Inferior parietal cortex (tissue), 1 donor: ENCODE measurements around the gene FFAR3.
"Not testable (repeated sequence)": the region's sequence is repeated elsewhere in the genome, so short reads cannot be mapped to it uniquely, and the experiment has no call there.

Experiments
- DNase-seq: peaks from one replicate; pipeline ENCODE4 v3.0.0-alpha.2; 2016; ENCODE audit errors: extremely low spot score

FFAR3 gene

GRCh38 chr19:35377656-35378055, 19.4 kb downstream of the FFAR3 start:
- DNase-seq, result no peak

- no peak for DNase-seq
Observed at GRCh38 chr19:35378356-35378755, 20.1 kb downstream of the FFAR3 start.

GRCh38 chr19:35379545-35379944, 21.3 kb downstream of the FFAR3 start:
- DNase-seq, result not testable (repeated sequence)

GRCh38 chr19:35379992-35380391, 21.7 kb downstream of the FFAR3 start:
- no peak for DNase-seq

GRCh38 chr19:35380450-35381124, 22.3 kb downstream of the FFAR3 start:
- DNase-seq, result no peak

- DNase-seq, result no peak
Observed at GRCh38 chr19:35381318-35381717, 23.1 kb downstream of the FFAR3 start.

- DNase-seq, result no peak
Observed at GRCh38 chr19:35381926-35382325, 23.7 kb downstream of the FFAR3 start.

GRCh38 chr19:35383536-35383935, 25.3 kb downstream of the FFAR3 start:
- DNase-seq, result no peak

GRCh38 chr19:35388277-35389054, 30.2 kb downstream of the FFAR3 start:
- DNase-seq, result no peak

- DNase-seq, result no peak
Observed at GRCh38 chr19:35389192-35389861, 31.1 kb downstream of the FFAR3 start.

- no peak for DNase-seq
Observed at GRCh38 chr19:35392742-35393715, 34.8 kb downstream of the FFAR3 start.

GRCh38 chr19:35395382-35396199, 37.3 kb downstream of the FFAR3 start:
- no peak for DNase-seq

- DNase-seq, result no peak
Observed at GRCh38 chr19:35396240-35396885, 38.1 kb downstream of the FFAR3 start.

- no peak for DNase-seq
Observed at GRCh38 chr19:35397064-35397463, 38.8 kb downstream of the FFAR3 start.

- DNase-seq, result no peak
Observed at GRCh38 chr19:35398570-35398969, 40.3 kb downstream of the FFAR3 start.

GRCh38 chr19:35399231-35399630, 41.0 kb downstream of the FFAR3 start:
- no peak for DNase-seq

- DNase-seq, result no peak
Observed at GRCh38 chr19:35399948-35400772, 41.9 kb downstream of the FFAR3 start.

GRCh38 chr19:35400773-35401100, 42.5 kb downstream of the FFAR3 start:
- DNase-seq, result no peak

- DNase-seq, result not testable (repeated sequence)
Observed at GRCh38 chr19:35401416-35401815, 43.2 kb downstream of the FFAR3 start.
